ENCODE results near the gene FOXN3.
"Not testable (repeated sequence)": the region's sequence is repeated elsewhere in the genome, so short reads cannot be mapped to it uniquely, and the experiment has no call there.

The FOXN3 gene

DNA sequence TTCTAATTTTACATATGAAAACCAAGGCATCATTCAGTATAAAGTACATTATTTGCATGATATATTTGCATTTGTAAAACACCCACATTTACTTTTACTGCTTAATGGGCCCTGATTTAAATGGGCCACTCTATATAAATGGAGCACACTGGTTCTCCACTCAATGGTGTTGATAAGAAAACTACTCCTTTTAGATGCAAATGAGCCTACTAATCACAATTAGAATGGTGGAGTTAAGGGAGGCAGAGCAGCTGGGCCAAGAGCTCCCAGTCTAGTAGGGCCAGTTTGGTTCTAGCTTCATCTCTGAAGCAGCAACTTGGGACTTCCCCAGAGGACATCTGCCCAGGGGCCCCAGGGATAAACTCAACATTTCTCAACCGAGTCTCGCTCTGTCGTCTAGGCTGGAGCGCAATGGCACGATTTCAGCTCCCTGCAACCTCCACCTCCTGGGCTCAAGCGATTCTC is 120.7 kb downstream of the FOXN3 start:
- DNase-seq, result no peak

DNA sequence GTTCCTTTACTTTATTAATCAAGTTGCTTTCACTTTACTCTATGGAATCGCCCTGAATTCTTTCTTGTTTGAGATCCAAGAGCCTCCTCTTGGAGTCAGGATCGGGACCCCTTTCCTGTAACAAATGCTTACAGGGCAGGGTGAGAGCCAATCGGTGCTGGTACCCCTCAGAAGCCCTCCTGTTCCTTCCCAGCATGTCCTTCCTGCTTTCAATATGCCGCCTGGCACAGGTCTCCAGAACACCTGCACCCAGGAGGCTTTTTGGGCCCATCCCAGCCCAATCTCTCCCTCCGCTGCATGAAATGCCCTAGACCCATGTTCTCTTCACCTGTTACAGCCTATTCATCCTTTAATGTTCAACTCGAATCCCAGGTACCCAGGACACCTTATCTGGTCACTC is 122.2 kb downstream of the FOXN3 start:
- DNase-seq, result no peak

DNA sequence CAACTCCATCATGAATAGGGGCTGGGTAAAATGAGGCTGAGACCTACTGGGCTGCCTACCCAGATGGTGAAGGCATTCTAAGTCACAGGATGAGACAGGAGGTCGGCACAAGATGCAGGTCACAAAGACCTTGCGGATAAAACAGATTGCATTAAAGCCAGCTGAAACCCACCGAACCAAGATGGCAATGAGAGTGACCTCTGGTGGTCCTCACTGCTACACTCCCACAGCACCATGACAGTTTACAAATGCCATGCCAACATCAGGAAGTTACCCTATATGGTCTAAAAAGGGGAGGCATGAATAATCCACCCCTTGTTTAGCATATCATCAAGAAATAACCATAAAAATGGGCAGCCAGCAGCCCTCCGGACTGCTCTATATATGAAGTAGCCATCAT is 122.6 kb downstream of the FOXN3 start:
- not testable (repeated sequence) for DNase-seq

DNA sequence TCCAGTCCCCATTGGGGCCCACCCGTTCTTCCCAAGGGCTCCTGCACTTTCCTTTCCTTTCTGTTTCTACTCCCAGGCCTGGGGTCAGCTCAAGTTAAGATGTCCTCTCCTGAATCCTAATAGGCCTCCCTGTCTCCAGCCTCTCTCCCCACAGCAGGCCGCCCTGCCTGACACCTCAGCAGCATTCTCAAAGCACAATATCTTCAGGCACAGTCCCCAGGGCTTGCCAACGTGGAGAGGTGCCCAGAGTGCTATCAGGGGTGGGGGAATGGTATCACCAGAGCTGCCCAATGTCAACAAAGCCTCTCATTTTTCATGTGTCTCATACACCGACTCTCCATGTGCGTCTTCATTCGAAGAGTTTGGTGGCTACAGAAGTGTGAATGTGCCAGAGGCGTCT is 123.0 kb downstream of the FOXN3 start:
- no peak for DNase-seq

DNA sequence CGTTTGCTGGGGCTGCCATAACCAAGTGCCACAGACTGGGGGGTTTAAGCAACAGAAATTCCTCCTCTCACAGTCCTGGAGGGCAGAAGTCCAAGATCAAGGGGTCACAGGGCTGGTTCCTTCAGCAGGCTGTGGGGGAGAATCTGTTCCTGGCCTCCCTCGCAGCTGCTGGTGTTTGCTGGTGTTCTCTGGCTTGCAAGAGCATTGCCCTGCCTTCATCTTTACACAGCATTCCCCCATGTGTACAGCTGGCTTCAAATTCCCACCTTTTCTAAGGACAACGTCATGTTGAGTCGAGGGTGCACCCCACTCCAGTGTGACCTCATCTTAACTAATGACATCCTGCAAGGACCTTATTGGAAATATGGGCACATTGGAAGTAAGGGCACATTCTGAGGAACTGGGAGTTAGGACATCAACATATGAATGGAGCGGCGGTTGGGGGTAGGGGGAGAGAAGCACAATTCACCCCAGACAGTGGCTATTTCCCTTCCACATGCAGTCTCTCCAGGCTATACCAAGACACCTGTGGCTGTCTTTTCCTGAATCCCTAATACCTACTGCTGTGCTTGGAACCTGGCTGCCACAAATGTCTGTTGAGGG is 123.6 kb downstream of the FOXN3 start:
- DNase-seq, result no peak

DNA sequence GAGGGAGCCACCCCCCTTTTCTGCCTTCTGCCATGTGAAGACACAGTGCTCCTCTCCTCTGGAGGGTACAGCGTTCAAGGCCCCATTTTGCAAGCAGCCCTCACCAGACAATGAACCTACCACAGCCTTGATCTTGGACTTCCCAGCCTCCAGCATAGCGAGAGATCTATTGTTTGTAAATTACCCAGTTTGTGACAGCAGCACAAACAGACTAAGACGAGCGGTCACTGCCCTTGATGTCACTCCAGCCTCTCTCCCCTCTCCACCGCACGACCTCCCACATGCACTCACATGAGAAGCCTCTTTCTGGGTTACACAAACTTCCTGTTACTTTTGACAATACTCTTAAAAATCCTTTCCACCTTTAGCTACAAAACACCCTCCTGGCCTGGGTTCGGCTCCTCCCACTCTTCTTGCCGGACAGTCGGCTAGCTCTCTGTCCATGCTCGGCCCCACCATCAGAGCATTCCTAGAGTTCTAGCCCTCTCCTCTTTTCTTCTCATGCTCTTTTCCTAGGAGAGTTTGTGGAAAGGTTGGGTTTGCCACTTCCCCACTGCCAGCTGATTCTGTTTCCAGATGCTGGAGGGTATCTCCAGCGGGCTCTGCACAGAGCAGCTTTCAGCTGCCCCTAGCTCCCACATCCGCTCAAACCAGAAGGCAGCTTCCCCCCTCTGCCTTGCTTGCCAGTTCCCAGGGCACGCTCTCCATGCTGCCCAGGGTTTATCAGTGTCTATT is 124.3 kb downstream of the FOXN3 start:
- no peak for DNase-seq

DNA sequence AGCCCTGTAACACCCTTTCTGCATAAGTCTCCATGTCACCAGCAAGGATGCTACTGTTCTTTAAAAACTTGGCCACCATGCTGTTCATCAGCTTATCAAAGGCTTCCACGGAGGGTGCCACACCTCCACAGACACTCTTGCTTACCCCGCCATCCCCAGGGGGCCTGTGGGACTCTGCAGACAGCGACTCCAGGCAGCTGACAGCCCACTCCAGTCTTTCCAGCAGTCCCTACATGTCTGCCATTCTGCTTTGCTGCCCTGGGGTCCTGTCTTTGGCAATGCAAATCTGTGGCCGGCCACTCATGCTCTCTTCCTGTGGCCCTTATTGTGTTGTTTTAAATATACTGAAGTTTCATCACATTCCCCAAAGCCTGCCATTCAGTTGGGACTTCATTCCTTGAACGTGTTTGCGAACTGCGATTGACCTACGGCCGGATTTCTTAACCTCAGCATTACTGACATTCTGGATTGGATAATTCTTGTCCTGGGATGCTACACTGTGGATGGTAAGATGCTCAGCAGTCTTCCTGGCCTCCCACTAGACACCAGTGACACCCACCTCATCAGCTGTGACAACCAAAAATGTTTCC is 125.6 kb downstream of the FOXN3 start:
- DNase-seq, result no peak

DNA sequence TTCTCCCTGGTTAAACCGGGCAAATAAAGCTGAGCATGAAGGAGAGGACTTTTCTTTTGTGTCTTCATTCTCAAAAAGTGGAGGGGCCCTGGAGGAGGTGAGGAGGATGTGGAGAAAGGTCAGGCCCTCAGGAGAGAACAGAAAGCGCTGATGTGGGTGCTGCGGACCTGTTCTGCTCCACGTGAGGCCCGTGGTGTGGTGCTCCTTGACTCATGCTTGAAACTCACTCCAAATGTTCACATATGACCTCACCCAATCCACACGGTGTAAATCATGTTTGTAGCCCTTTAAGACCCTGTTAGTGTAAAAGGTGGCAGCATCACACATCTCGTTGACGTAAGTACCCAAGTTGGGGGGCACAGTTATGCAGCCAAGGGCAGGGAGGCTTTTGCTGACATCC is 126.2 kb downstream of the FOXN3 start:
- no peak for DNase-seq

DNA sequence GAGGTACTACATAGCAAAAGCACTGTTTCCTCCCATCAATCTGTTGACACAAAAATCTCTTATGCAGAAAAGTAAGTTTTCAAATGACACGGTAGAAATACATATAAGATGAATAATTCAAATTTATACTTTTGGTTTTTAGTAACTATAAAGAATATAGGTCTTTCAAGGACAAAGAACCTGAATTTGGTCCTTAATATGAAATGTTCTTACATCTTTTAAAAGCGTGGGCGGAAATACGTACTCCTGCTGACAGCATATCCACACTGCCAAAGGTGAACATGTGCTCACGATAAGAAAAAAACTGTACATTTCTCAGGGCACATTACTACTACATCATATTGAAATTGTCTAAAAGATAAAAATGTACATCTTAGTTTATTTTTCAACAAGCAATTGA is 127.6 kb downstream of the FOXN3 start:
- no peak for DNase-seq

DNA sequence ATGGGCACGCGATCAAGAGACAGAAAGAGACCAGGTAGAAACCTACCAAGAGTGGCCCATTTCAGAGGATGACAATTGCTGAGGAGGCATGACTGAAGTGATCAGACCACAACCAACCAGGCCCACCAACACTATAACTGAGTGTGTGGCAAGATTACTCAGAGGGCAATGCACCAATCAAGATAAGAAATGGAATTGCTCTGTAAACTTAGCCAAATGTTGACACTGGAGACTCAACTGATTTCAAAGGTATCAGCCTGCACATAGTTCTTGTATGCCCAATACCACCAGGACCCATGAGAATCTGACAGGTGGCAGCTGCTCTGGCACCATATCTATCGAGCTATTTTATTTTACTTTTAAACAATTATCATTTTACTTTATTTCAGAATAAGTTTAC is 128.9 kb downstream of the FOXN3 start:
- no peak for DNase-seq

DNA sequence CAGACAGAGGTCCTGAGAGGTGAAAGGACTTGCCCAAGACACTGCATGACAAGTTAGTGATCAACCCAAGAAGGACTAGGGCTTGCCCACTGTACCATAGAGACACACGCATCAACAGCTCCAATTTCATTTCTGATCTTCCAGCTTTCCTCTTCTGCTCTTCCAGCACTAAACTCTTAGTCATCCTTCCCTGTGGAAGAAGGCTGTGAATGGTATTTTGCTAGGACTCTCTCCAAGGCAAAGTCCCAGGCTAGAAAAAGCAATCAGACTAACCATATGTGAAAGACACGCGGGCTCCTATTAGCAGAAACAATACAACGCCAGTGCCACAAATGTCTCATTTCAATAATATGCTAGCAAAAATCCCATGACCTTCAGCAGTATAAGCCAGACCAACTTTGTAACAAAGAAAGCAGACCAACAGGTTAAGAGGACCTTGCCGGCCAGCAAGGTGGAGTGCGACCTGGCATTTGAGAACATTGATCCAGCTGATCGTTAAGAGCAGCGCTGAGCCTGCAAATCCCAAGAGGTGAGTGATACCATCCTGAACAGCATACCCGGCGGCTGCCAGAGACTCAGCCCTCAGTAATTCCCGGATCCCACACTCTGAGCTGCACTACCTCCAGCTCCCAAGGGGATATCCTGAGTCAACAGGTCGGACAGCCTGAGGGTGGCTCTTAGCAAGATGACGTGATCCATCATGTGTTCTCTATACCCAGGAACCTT is 132.5 kb downstream of the FOXN3 start:
- DNase-seq, result peak in 1 of 2 experiments; percentile 13

DNA sequence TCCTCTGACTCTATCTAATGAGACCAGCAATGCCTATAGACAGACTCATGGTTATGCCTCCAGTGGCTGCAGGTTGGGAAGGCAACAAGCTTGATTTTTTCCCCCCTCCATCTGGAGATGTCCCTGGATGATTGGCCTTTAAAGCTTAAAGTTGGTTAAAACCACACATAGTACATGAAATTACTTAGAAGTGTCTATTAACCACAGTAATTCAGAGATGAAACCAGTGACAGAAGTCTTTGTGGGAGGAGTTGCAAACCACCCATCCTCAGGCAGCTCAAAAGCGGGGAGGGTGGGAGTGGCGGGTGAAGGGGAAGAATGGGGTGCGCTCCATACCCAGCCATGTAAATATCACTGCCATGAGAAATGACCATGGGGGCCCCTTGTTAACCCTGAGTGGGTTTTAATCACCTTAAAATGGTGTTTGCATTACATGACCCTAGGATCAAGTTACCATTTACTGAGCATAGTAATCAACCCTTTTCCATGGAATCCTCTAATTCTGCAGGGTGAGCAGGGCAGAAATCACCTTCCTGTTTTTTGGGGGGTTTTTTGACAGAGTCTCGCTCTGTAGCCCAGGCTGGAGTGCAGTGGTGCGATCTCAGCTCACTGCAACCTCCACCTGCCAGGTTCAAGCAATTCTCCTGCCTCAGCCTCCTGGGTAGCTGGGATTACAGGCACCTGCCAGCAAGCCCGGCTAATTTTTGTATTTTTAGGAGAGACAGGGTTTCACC is 133.5 kb downstream of the FOXN3 start:
- peak; percentile 57 to 60 for DNase-seq

DNA sequence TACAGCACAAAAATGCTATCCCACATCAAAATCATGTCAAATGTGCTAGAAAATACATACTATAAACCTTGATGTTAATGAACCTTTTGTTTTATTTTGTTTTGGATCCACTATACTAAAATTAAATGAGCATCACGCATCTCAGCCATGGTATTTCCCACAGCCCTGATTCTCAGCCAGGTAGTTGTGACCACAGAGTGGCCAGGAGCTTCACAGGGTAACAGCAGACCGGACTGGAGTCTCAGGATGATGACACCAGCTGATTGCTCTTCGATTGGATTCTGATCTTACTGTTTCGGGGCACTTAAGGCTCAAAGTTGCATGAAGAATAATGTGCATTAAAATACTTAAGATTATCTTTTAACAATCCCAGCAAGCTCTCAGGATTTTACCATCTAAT is 134.8 kb downstream of the FOXN3 start:
- DNase-seq, result no peak

DNA sequence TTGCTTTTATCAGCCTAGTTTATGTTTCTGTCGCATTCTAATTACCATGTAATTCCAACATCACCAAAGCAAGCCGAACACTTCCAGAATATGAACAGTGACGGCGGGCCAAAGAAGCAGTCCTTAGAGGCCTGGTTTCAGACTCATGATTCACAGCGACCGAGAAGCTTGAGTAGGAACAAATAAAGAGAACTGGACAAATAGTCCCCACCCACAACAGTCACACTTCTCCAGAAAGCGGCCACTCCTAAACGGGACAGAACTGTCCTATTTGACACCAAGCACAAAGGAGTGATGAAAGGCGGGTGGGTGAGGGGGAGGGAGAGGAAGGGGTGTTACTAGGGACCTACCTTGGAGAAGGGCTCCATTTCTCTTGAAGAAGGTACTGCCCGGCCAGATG is 136.4 kb downstream of the FOXN3 start:
- no peak for DNase-seq

DNA sequence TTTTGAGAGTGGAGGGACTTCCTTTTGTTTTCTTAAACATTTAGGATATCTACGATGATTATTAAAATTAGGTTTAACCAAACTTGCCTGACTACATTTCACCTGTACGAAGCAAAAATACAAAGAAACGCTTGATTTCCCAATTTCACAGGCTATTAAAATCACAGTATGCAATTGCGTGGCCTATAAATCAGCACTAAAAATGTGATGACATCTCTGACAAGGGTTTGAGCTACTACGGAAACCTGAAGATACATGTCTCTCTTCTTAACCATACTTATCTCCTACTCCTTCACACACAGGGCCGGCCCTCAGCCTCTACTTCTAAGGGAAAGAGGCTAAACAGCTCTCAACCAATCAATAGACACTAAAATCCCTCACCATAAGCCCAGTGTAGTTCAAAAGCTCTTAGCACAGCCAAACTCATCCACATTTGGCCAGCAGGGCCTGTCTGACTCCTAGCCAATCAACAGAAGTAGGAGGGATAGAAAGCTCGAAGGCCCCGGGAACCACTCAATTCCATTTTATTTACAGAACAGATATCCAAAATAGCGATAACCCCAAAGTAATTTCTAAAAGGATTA is 137.3 kb downstream of the FOXN3 start:
- no peak for DNase-seq

DNA sequence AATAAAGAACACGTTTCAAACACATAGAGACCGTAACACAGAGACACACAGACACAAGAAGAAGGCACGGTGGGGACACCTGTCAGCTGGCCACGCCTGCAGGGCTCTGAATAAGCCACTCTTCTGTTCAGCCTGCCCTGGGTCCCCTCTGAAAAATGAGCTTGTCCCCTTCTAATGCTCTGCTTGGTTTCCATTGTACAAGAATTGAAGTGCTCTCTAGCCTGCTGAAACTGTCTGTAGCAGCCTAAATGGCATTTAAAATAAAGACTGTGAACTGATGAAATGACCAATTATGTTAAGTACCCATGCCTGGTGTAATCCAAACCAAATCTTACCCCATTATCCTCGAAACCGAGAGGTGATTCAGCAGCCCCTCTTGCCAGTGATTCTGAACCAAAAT is 139.8 kb downstream of the FOXN3 start:
- no peak for DNase-seq

DNA sequence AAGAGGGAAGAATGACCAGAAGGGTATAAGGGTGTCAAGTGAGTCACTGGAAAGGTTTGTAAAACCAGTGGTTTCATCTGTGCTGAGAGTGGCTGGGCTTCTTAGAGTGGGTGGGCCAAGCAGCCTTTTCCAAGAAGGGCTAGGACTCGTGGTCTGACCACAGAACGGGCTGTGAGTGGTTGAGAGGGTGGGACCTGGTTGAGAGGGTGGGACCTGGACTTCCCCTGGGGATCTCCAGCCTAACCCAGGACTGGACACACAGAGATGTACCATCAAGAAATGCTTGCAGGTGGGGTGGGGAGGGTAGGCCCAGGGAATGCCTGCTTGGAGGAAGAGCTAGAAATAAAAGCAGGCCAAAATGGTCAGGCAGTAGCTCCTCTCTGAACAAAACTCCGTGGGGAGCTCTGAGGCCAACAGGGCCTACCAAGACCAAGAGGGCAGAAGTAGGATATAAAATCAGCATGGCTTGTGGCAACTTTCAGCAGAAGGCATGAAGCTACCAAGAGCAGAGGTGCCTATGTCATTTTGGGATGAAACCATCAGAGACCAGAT is 140.5 kb downstream of the FOXN3 start:
- DNase-seq, result peak; percentile 88 to 91

DNA sequence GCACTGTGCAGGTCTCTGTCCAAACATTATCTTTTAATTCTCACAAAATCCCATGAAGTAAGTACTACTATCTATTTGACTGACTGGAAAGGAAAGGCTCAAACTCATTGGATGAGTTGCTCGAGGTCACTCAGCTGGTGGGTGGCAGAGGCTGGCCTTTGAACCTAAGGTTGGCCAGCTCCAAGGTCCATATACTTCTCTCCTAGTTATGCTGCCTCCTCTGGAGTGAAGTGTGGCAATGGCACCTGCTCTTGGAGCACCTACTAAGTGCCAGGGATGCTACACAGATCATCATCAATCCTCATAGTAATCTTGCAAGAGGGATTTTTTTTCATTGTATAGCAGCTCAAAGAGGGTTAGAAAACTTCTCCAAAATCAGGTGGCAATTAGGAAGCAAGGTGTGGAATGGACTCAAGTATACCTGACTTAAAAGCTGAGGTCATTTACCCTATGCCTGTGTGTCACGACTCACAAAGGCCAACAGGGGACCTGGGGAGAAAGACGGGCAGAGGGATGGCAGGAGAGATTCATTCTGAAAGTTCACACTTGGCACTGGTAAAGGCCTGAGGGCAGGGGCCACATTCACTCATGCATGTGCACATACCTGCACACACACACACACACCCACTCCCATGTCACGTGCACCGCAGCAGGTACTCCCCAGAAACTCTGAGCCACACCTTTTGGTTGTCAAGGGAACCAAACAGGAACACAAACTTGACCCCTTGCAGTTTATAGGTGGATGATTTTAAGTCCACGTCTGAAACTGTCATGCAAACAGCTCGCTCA is 146.4 kb downstream of the FOXN3 start:
- DNase-seq, result peak in 1 of 2 experiments; percentile 19

DNA sequence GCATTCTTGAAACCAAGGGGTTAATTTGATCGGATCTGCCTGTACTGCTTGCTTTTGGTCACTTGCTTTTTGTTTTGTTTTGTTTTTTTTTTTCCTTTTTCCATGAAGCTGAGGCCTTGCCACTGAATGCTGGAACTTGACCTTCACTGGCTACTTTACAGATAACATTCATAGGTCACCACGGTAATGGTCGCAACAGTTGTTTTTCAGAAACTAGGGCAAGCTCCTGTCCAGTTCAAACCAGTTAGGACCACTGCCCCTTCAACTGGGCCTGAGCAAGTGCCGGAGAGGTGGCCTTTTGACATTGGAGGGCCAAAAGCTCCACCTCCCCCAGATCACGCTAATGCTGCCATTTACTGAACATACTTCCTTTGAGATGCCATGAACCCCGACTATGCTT is 147.6 kb downstream of the FOXN3 start:
- DNase-seq, result peak in 1 of 2 experiments; percentile 13

DNA sequence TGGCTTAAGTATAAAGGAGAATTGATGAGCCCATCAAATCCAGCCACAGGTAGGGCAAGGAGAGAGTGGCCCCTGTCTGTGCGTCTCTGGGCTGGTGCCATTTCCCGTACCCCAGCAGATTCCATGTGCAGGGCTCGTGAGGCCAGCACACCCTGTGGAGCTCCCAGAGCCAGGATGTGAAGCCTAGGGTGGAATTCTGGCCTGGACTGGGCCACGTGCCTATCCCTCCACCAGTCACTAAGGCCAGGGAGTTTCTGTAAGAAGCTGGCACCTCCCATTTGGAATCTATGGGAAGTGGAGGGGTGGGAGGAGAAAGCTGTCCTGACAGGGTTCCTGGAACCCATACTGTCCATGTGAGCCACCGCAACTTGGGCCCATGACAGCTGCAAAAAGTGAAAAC is 148.5 kb downstream of the FOXN3 start:
- DNase-seq, result no peak

DNA sequence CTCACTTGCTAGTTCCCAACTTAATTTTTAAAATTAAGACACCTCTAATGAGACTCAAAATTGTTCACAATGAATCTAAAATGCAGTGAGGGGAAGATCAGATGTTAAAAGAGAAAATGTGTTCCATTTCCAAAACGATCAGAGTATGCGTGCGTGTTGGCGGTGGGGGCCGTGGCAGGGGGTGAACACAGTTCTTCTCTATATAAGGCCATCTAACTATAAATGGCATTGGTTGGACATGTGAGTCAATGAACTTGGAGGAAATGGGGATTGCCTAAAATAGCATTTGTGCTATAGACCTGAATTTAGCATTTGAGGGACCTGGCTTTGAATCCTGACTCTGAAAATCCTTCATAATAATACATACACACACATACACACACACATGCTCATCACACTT is 149.4 kb downstream of the FOXN3 start:
- DNase-seq, result no peak

Measured in activated T-cell treated with anti-CD3 and anti-CD28 coated beads, Interleukin-2, amount 50 U/mL, for 48 hours (primary cell).